ENCODE results near the gene PBX1. TPM values are rescaled to one million over a fixed set of nuclear protein-coding genes. Genes with fewer than 3 reads are reported as not detected.

The PBX1 gene
- total and polyA plus RNA-seq, 12 donors, result 13.3 to 91.8 (median 62.7) TPM

DNA sequence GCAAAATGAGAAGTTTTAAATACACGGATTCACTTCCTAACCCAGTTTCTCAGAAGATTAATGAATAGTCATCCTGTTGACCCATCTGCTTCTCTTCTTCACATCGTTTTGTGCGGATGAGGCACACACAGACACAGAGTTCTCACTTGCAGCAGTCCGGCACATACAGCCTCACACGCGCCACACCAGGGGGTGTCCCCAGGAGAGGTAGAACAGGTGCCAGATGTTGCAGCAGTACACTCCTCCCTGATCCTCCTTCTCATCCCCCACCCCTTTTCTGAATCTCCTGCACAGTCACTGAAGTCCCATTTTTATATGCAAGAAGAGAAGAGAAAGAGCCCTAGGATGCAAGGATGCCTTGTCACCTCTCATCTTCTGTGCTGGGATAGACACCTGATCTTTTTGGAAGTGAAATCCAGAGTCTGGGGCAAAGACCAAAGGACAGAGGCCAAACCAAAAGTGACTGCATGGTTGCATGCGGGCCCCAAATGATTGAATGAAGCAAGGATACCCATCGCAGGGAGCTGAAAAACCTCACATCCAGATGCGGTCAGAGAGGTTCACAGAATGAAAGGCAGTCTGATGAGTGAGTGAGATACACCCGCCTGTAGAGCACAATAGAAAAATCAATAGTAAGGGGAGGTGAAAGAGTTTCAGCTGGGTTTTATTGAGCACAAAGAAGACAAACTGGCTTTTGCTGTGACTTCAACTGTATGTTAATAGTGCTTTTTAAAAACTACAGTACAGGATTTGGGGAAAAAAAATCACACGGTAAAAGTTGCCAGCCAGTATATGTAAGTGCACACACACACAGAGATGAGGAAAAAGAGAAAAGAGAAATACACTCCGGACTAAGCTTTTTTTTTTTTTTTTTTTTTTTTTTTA is 28.9 kb downstream of the PBX1 start:
- no peaks in the 10 kb centered on the region for H3K9me3 ChIP-seq
- H3K27me3 ChIP-seq, result no peaks in the 10 kb centered on the region
- H3K4me1 ChIP-seq, result peaks cover 10 to 90% (median 54%) of the 10 kb centered on the region in 9 donors
- TF ChIP-seq, protein P1, sequence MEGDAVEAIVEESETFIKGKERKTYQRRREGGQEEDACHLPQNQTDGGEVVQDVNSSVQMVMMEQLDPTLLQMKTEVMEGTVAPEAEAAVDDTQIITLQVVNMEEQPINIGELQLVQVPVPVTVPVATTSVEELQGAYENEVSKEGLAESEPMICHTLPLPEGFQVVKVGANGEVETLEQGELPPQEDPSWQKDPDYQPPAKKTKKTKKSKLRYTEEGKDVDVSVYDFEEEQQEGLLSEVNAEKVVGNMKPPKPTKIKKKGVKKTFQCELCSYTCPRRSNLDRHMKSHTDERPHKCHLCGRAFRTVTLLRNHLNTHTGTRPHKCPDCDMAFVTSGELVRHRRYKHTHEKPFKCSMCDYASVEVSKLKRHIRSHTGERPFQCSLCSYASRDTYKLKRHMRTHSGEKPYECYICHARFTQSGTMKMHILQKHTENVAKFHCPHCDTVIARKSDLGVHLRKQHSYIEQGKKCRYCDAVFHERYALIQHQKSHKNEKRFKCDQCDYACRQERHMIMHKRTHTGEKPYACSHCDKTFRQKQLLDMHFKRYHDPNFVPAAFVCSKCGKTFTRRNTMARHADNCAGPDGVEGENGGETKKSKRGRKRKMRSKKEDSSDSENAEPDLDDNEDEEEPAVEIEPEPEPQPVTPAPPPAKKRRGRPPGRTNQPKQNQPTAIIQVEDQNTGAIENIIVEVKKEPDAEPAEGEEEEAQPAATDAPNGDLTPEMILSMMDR (IDR thresholded peaks at IDR 0.05), result no peak
- H3K4me3 ChIP-seq, result peak overlapping the region in 4 of 10 donors; percentile 14 to 39 (median 34)
- WGBS, 2 donors, result 64% methylated on average over 12 of the region's 12 CpGs
- peak in 1 of 8 donors; percentile 6 for ATAC-seq
- peaks cover 0 to 30% (median 0%) of the 10 kb centered on the region in 9 donors for H3K36me3 ChIP-seq
- intact Hi-C loops (cut with DNase I), result no loop called here
- H3K27ac ChIP-seq, result peak overlapping the region in 6 of 10 donors; percentile 17 to 77 (median 59)
- DNase-seq, result no peak

GRCh38 chr1:164588516-164589341 is 29.7 kb downstream of the PBX1 start:
- TF ChIP-seq, protein P1 (IDR thresholded peaks at IDR 0.05), result no peak
- Histone ChIP-seq H3K4me3 (peak overlapping the region in 7 of 10 donors; percentile 14 to 39 (median 21)), H3K9me3 (no peaks in the 10 kb centered on the region), H3K4me1 (peaks cover 10 to 84% (median 54%) of the 10 kb centered on the region in 9 donors), H3K36me3 (peaks cover 0 to 38% (median 0%) of the 10 kb centered on the region in 9 donors), H3K27ac (peak overlapping the region in 8 of 10 donors; percentile 42 to 77 (median 59)), H3K27me3 (no peaks in the 10 kb centered on the region)
- intact Hi-C loops (cut with DNase I), result no loop called here
- peak; percentile 49 to 79 (median 66) for ATAC-seq
- WGBS, 2 donors, result 20 to 22% methylated on average over 17 of the region's 17 CpGs
- peak; percentile 75 to 79 for DNase-seq

GRCh38 chr1:164589408-164589807 is 30.4 kb downstream of the PBX1 start:
- H3K36me3 ChIP-seq, result peaks cover 0 to 45% (median 0%) of the 10 kb centered on the region in 9 donors
- WGBS, 2 donors, result 48 to 50% methylated on average over 3 of the region's 3 CpGs
- ATAC-seq, result no peak
- DNase-seq, result no peak
- TF ChIP-seq, protein P1 (IDR thresholded peaks at IDR 0.05), result no peak
- peak overlapping the region in 2 of 10 donors; percentile 19 to 32 for H3K4me3 ChIP-seq
- H3K27me3 ChIP-seq, result no peaks in the 10 kb centered on the region
- peak overlapping the region in 6 of 10 donors; percentile 47 to 77 (median 55) for H3K27ac ChIP-seq
- H3K4me1 ChIP-seq, result peaks cover 9 to 81% (median 53%) of the 10 kb centered on the region in 9 donors
- intact Hi-C loops (cut with DNase I), result no loop called here
- no peaks in the 10 kb centered on the region for H3K9me3 ChIP-seq

DNA sequence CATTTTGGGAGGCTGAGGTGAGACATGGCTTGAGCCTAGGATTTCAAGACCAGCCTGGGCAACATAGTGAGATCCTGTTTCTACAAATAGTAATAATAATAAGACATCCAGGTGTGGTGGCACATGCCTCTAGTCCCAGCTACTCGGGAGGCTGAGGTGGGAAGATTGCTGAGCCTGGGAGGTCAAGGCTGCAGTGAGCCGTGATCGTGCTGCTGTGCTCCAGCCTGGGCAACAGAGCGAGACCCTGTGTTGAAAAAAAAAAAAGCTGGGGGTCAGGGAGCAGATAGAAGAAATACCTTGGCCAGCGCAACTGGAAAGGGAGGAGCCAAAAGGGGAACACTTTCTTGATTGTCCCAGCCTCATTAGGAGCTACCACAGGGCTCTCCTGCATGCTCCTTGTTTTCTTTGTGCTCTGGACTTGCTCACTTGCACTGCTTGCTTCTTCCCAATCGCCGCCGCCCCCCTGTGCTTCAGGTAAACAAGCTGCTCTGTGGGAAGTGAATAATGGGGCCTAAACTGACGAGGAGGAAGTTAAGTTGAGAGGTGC is 31.1 kb downstream of the PBX1 start:
- no peaks in the 10 kb centered on the region for H3K27me3 ChIP-seq
- no peak for DNase-seq
- peaks cover 0 to 48% (median 0%) of the 10 kb centered on the region in 9 donors for H3K36me3 ChIP-seq
- no peak overlapping the region for H3K27ac ChIP-seq
- H3K9me3 ChIP-seq, result no peaks in the 10 kb centered on the region
- 81 to 84% methylated on average over 9 of the region's 9 CpGs for WGBS, 2 donors
- H3K4me1 ChIP-seq, result peaks cover 4 to 75% (median 47%) of the 10 kb centered on the region in 9 donors
- ATAC-seq, result no peak
- H3K4me3 ChIP-seq, result no peak overlapping the region
- intact Hi-C loops (cut with DNase I), result no loop called here
- TF ChIP-seq, protein P1 (IDR thresholded peaks at IDR 0.05), result no peak

Measured in heart right ventricle (tissue), 16 donors.